Fibroblast of skin of abdomen (primary cell): ENCODE data around the gene ANGPTL2. TPM values are rescaled to one million over a fixed set of nuclear protein-coding genes. Genes with fewer than 3 reads are reported as not detected.
A peak's percentile ranks its signal among the peaks of the same experiment; 100 is the strongest.
"Not testable (repeated sequence)": the region's sequence is repeated elsewhere in the genome, so short reads cannot be mapped to it uniquely, and the experiment has no call there.

Experiments used
- DNase-seq: peaks from one replicate; pipeline ENCODE4 v3.0.0-alpha.2; 2013
- polyA plus RNA-seq, 2 experiments: library from polyadenylated mRNA; unstranded; fragments of 120-200 nt; gene quantifications; one replicate each; pipeline ENCODE4 v1.2.1, GENCODE V29; 2013; ENCODE audit not compliant: insufficient read length in 2 of 2

ANGPTL2 gene, protein sequence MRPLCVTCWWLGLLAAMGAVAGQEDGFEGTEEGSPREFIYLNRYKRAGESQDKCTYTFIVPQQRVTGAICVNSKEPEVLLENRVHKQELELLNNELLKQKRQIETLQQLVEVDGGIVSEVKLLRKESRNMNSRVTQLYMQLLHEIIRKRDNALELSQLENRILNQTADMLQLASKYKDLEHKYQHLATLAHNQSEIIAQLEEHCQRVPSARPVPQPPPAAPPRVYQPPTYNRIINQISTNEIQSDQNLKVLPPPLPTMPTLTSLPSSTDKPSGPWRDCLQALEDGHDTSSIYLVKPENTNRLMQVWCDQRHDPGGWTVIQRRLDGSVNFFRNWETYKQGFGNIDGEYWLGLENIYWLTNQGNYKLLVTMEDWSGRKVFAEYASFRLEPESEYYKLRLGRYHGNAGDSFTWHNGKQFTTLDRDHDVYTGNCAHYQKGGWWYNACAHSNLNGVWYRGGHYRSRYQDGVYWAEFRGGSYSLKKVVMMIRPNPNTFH
- 42.5 TPM for polyA plus RNA-seq (2013, experiment 1 of 2; ENCODE audit: insufficient read length)
- 39.5 TPM for polyA plus RNA-seq (2013, experiment 2 of 2; ENCODE audit: insufficient read length)

DNA sequence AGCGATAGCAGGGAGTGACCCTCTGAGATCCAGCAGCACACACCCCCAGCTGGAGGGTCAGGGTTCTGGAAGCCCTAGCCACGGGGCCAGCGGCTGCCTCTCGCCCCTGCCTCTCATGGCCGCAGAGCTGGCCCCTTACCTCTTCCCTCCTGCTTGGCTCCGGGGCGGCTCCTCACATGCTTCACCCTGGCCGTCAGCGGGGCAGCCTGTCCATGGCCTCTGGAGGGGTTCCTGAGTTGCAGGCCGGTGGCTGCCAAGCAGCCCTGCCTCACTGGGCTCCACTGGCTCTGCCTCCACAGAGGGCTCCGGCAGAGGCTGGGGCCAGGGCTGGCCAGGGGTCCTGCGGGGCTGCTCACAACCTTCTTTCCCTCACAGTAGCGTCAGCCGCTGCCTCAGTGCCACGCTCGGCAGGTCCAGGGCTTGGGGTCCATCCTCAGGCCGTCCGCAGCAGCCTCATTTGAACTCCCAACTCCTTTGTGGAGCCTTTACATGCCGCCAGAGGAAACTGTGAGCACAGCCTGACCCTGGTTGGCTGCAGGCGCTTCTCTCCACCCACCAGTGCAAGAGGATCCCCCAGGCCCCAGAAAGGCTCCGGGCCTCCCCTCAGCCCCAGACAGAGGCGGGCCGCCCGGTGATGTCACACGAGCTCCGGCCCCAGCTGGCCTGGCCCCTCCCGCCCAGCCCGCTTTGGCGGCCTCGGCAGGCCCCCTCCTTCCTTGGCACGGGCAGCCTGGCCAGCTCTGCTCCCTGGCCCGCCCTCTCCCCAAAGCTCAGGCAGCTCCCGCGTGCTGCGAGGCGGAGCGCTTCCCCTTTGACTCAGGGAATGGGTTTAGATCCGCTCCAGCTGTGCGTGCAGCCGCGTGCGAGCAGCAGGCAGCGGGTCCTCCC is at the start of gene ANGPTL2:
ANGPTL2 (minus strand) TSS at position 460 of the 888 bp plus-strand sequence. CDS start 13,904 bp downstream, outside the sequence.
- peak; percentile 94 for DNase-seq

DNA sequence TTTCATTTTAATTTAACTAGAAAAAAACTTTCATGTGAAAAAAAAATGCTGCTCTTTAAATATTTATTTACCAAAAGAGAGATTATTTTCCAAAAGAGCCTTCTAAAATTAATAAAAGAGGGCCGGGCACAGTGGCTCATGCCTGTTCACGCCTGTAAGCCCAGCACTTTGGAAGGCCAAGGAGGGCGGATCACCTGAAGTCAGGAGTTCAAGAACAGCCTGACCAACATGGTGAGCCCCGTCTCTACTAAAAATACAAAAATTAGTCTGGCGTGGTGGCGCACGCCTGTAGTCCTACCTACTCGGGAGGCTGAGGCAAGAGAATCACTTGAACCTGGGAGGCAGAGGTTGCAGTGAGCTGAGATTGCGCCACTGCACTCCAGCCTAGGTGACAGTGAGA is 48.9 kb upstream of the ANGPTL2 start:
- DNase-seq, result not testable (repeated sequence)

DNA sequence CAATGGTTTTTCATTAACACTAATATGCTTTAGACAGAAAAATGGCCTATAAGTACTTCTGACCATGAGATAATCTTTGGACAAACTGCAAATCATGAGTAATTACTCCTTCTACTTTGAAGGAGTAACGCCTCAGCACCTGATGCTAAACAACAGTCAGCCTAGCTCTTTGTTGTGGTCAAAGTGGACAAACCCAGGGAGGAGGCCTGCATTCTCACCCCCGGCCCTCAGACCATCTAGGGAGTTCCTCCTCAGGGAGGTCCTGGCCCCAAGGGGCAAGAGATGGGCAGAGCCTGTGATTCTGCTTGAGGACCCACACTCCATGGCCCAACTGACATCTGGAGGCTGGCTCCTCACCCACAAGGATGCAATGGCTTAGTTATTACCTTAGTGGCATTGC is 48.2 kb upstream of the ANGPTL2 start:
- DNase-seq, result no peak

DNA sequence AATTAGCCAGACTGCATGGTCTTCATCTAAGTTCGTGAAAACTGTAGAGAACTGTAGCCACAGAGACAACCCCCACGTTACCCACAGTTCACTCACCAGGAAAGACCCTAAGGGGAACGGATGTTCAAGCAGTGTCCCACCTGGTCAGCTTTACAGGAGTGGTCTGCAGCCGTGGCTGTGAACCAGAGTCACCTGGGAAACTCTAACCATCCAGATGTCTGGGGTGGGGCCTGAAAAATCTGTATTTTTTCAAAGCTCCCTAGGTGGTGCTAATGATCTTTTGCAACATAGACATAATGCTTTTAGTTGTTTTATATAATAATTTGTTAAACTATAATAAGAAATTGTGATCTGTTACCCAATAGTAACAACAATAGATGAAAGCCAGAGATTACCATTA is 47.7 kb upstream of the ANGPTL2 start:
- DNase-seq, result no peak

DNA sequence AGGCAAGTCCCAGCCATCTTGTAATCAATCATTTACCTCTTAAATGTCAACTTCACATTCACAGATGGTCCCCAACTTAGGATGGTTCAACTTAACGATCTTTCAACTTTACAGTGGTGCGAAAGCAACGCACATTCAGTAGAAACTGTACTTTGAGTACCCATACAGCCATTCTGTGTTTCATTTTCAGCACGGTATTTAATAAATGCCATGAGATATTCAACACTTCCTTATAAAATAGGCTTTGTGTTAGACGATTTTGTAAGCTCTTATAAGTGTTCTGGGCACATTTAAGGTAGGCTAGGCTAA is 47.1 kb upstream of the ANGPTL2 start:
- DNase-seq, result no peak

DNA sequence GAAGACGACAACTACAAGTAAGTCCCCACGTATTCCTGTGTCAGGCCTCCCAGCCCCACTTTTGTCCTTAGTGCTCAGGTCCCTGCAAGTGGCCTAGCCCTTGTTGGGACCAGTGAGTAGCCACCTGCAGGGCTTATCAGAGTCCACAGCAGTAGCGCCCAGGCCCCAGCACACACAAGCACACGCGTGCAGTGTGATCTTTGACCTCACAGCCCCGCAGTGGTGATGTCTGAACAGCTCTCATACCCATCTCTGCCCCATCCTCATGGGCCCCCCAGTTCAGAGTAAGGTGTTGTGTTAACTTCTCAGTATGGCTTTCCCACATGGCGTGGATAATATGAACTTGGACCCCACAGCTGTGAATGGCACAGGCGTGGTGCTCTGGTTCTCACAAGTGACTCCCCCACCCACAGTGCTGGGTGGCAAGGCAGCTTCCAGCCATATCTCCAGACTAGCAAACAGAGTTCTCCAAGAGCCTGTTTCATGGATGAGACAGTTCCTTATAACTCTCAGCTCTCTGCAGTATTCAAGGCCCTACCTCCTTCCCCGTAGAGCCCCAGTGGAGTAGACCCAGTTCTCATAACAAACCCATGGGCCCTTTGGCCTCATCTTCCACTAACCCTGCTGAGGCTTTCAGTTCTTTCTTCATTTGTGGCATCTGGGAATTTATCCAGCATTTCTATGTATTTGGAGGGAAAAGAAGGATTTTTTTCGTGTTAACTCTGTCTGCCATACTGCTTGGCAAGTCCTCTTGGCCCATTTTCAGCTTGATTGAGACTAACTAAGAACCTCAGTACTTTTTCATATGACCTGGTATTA is 46.5 kb upstream of the ANGPTL2 start:
- DNase-seq, result no peak

DNA sequence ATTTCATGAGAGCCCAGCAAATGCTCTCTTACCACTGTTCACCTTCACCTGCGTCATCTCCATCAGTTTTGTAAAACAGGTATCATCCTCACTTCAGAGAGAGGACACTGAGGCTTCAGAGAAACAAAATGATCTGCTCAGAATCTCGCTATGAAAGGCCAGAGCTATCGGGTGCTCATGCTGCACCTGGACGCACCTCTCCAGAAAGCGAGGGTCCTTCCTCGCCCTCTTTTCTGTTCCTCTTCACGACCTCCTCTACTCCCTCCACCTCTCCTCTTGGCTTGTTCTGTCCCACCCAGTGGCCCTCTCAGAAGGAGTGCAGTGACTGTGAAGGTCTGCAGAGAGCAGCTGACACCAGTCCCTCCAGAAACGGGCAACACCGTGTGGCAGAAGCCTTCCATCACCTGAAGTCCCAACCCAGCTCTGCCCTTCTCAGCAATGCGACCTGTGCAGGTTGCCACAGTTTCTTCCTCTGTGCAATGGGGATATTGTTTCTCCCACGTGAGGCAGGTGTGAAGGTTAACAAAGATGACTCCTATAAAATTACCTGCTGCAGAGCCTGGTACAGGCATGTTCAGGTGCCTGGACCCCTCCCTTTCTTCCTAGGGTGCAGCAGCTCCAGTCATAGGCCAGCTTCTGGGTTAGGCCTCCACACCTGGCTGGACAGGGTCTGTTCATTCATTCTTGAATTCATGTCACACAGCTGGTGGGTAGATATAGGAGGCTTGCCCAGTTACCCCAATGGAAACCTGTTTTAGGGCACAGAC is 45.3 kb upstream of the ANGPTL2 start:
- DNase-seq, result no peak

DNA sequence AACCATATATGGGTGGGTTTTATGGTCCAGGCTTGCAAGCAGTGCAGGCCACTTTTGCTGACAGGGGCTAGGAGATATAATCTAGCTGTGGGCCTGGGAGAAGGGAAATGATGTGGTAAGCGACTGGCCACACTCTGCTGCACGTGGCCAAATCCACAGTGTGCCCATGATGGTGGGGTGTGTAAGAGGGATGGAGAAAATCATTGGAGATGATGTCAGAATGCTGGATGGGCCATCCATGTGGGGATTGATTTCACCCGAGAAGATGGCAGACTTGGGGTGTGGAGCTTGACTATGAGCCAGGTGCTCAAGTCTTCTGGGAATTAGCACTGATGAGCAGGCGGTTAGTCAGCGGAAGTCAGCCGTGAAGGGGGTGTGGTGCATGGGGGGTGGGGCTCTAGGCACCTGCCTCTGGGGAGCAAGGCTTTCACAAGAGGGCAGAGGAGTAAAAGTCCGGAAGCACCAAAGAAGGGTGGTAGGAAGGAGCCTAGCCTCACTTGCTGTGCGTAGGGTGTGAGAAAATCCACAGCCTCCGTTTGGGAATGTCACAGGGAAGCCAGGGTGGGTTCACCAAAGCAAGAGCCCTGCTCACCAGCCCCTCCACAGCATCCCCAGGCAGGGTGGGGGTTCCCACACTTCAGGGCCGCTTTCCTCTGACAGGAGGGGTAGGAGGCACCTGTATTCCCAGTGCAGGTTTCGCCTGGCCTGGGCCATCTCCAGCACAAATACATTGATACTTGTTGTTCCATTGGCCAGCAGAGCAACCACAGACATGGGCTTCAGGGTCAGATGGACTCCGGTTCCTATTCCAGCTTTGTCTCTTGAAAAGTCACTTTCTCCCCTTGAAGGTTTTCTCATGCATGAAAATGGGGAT is 44.5 kb upstream of the ANGPTL2 start:
- DNase-seq, result no peak

DNA sequence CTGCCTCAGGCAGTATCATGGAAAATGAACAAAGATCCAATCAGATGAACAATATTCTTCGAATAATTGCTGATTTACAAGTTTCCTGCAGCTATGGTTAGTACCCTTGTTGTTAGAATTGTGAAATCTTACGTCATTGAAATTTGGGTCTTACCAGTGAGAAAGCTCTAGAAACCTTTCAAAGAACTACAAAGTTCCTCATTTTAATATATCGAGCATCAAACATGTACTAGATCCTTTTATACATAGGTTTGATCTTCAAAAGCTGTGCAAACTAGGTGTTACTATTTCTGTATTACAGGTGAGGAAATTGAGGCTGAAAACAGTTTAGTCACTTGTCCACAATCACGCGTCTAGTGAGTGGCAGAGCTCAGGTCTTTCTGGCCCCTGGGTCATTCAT is 43.7 kb upstream of the ANGPTL2 start:
- no peak for DNase-seq

DNA sequence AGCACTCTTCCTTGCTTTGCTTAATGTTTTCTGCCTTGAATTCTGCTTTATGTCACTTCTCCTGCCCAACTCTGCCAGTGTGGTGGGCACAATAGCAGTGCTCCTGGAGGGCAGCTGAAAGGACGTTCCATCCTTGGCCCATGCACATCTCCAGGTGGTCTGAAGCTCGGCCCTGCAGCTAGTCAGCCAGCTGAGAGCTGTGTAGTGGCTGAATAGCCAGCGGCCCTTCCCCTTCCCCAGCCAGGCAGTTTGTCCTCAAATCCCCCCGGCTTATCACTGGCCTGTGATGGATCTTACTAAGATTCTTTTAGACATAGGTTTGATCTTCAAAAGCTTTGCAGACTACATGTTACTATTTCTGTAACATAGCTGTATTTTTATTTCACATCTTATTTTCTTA is 42.7 kb upstream of the ANGPTL2 start:
- no peak for DNase-seq

DNA sequence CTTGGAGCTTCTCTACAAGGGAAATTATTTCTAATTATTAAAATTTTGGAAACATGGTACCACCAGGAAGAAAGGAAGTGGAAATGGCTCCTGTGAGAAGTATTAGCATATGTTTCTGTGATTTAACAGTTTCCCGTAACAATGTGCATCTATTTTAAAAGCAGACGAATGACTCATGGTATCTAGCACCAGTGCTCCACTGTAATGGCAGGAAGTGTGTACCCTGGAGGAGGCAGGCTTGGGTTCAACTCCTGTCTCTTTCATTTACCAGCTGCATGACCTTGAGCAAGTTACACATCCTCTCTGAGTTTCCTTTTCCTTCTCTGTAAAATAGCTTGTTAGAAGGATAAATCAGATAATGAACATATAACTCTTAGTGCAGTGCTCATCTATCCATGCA is 41.0 kb upstream of the ANGPTL2 start:
- peak; percentile 80 for DNase-seq

DNA sequence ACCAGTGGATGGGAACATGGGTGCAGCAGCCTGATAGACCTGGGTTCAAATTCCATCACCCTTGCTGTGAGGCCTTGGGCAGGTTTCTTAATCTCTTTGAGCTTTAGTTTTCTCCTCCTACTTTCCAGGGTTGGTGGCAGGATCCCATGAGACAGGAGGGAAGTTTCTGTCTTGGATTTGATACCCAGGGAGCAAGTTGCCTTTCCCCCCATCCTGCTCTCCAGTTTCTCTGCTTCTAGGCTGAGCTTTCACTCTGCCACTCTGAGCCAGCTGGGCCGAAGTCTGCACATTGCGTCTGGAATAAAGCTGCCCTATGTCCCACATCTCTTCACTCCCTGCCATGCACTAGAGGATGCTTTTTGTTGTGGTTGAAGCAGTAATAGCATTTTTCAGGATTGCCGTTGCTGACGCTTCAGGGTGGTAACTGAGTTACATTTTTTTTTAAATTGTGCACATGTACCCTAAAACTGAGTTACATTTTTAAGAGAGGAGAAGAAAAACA is 40.5 kb upstream of the ANGPTL2 start:
- peak; percentile 10 for DNase-seq

DNA sequence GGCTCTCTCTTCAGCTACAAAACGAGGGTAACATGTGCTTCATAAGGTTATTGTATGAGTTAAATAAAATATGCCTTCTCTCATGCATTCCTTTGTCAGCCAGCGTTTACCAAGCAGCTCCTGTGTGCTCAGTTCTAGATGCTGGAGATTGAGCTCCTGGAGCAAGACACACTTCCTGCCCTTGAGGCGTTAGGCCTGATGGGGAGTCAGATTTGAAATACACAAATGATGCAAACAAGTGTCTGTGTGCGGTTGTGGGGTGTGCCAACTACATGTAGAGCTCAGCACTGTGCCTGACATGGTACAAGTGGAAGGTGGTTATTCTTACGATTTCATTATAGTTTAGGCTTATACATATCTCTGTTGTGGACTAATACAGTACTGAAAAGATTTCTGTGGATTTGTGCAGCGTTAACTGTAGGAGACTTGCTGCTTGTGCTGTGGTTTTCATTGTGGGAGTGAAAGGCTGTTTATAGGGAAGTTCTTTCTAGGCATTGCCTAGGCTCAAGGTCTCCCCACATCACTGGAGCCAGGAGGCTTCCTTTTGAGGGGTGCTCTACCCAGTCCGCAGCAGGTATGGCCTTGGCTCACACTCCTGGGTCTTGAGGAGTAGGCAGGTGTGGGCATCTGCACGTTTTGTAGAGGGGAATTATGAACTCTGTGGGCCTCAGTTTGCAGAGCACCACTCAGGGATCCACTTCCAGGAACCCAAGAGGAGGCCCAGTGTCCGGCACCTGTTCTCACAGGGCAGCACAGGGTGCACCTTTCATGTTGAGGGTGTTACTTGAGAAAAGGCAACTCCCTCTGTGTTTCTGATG is 39.8 kb upstream of the ANGPTL2 start:
- DNase-seq, result no peak

DNA sequence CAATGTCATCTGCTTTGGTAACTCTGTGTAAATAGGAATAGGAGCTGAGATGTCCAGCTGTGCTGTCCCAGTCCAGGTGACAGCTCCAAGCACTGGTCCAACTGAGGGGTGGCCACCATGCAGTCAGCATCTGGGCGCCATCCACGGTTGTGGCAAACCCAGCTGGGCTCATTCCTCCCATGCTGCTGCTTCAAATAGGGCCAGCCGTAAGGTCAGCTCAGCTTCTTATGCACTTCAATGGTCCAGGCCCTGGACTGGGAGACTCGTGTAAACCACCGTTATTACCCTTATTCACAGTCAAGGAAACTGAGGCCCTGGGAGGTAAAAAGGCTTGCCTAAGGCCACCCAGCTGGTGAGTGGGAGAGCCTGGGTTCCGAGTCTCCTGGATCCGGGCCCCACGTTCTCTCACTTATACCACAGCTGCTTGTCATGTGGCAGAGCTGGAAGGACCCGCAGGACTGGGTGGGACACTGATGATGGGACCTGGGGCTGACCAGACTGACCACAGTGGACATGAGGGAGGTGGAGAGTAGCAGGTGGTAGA is 38.7 kb upstream of the ANGPTL2 start:
- no peak for DNase-seq

DNA sequence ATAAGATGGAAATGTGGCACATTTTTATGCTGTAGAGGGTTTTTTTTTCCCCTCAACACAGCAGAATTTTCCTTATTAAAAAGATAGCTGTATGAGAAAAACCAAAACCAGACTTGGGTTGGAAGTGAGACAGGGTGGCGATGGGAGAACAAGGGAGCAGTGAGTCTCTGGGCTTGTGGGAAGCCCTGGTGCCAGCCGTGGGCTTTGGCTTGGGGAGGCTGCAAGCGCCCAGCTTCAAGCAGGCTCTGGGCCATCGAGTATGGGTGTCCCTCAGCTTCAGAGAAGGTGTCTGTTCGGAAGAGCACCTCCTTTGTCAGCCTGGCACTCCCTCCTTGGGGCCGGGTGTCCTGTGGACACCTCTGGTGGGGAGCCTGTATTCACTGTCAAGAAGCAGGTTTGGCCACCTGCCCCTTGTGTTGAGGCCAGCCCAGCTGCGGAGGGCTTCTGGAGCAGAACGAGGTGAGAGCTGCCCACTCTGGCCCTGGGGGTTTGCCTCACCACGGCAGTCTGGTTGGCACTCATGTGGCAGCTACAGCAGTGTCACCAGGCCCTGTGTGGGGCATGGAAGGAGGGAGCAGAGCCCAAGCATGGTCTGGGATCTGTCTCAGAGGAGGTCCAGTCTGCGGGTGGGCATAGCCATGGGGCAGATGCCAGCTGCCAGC is 37.6 kb upstream of the ANGPTL2 start:
- DNase-seq, result no peak

DNA sequence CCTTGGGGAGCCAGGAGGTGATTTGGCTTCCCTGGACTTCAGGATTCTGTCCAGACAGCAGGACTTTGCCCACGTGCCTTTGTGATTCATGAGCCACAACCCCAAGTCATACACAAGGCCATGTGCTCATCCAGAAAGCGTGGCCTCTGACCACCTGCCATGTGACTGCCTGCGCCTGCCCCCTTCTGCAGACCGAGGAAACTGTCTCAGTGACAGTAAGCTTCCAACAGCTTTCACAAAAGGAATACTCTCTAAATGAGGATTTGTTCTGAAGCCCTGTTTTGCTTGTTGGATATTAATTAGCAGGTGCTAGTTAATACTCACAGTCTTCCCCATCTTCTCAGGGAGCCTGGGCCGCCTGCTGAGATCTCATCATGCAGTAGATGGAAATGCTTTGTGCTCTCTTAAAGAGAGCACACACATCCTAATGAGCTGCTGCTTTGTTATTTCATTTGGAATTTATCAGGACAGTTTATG is 36.9 kb upstream of the ANGPTL2 start:
- DNase-seq, result peak; percentile 79

DNA sequence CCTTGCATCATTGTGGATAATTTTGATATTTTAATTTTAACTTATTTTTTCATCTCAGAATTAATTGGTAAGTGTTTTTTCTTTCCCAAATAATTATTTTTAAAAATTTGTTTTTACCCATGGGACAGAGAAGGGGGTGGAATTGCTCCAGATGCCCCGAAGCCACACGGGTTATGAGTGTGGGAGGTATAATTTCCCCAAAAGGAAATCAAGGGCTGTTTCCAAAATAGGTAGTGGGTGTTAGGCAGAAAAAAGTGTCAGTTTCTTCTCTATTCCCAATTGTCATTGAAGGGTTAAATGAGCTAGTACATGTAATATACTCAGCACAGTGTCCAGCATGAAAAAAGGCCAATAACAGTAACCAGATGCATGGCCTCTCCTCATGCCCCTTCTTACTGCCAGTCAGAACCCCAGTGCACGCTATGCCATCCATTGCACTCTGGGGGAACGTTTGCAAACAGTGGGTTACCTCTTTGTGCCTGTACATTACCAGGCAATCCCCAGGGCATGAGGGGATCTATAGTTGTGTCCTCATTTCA is 36.4 kb upstream of the ANGPTL2 start:
- no peak for DNase-seq

DNA sequence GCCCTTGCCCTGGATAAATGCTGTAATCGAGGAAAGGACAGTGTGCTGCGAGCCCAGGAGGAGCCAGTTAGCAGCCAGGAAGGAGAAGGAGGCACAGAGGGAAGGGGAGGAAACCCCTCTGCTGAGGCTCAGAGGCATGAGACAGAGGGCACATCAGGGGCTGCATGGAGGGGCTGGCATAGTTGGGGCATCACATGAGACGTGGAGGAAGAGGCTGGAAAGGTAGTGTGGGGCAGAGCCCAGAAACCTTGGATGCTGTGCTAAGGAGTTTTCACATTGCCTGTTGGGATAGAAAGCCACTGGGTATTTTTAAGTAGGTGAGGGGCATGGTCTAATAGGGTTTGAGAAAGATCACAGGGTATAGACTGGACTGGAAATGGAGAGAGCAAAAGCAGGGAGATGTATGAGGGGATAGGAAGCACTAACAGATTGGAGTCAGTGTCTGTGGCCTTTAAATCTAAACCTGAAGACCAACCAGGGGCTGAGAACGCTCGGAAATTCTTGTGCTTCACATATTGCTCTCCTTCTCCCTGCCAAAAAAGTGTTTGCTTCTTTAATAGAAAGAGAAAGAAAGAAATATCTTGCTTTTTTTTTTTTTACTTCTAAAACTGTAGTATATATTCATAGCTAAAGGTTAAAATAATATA is 33.0 kb upstream of the ANGPTL2 start:
- DNase-seq, result no peak
